IMR-90 (cell line): ENCODE results near the gene TMEM218.

ENCODE experiments used
- CEBPB ChIP-seq: IDR thresholded peaks from 2 replicates; pipeline ENCODE4 v1.6.1; 2012; ENCODE audit warnings: low read depth, low read length, improper control_type of control experiment
- CTCF ChIP-seq: conservative IDR thresholded peaks from 2 replicates; pipeline ENCODE4 v1.5.1; 2012; ENCODE audit warnings: mild to moderate bottlenecking, low read depth, low read length, improper control_type of control experiment
- POLR2A ChIP-seq: IDR thresholded peaks from 2 replicates; pipeline ENCODE4 v1.6.1; 2012; ENCODE audit warnings: mild to moderate bottlenecking, low read depth, low read length

- TF ChIP-seq CTCF: no peak
- no peak for TF ChIP-seq POLR2A
- no peak for TF ChIP-seq CEBPB
These were observed 9.4 kb downstream of the TMEM218 start for GRCh38 chr11:125102025-125102424.
